ENCODE measurements around the gene ERICH3.

ERICH3 gene

DNA sequence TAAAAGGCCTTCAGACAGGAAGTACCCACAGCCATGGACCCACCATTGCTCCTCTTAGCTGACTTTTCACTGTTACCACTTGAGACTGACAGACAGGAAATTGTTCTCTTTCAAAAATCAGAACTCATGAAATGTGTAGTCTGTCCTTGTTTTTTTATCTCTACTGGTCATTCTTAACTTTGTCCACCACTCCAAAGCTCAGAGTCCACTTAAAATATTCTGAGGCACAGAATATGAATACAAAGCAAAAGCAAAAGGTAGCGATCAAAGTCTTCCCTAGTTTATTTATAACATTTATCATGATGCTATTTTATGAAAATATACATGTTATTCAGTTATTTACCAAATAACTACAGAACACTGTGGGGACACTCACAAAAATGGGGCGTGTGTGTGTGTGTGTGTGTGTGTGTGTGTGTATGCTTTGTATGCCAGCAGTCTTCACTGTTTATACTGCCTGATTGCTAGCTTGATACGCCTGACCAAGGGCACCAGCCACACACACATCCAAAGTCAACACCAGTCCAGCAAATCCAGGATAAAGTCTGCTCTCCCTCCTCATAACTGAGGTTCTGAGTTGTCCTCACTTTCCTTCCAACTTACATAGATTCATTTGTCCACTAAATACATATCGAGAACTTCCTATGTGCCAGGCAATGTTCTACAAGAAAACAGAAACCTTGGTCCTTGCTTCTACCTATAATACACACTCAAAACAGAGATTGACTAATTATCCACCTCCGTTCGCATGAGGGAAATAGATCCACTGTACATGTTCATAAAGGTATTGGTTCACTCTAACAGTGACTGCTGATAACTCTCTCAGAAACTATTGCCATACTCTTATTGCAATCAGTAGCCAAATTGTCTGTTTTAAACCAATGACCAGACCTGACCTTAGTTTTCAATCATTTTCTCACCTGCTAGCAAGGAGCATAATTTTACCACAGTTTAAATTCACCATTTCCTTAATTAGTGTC lies 79.4 kb downstream of the ERICH3 start:
- H4K8ac ChIP-seq (ENCODE audit: low read depth, low read length), result no peak overlapping the region
- H2BK15ac ChIP-seq (ENCODE audit: low read length), result no peak overlapping the region
- no peak overlapping the region for H2AK5ac ChIP-seq (ENCODE audit: low read depth, low read length)
- H3K4me2 ChIP-seq (ENCODE audit: insufficient read depth, low read length, poor library complexity, severe bottlenecking), result no peak overlapping the region
- no peak overlapping the region for H2BK5ac ChIP-seq (ENCODE audit: low read length)
- no peak overlapping the region for H3K9ac ChIP-seq (ENCODE audit: low read depth, low read length, poor library complexity)
- no peaks in the 10 kb centered on the region for H3K36me3 ChIP-seq (replicated peaks in 1 of 2; ENCODE audit: control insufficient read depth in 2 of 2, insufficient read depth in 2 of 2, low read length in 2 of 2)
- no peak overlapping the region for H3K23ac ChIP-seq (ENCODE audit: low read depth, low read length, poor library complexity)
- no peak for DNase-seq (ENCODE audit: low spot score)
- H2BK12ac ChIP-seq (ENCODE audit: low read length), result no peak overlapping the region
- no peak overlapping the region for H3K14ac ChIP-seq (ENCODE audit: low read length)
- no peak overlapping the region for H3K27ac ChIP-seq (replicated peaks; ENCODE audit: low read length)
- no peaks in the 10 kb centered on the region for H3K79me1 ChIP-seq (ENCODE audit: low read depth, low read length)
- H4K91ac ChIP-seq (ENCODE audit: low read depth, low read length, poor library complexity), result no peak overlapping the region
- H3K4me1 ChIP-seq (ENCODE audit: control insufficient read depth in 2 of 2, insufficient read depth in 1 of 2, low read depth in 1 of 2, low read length in 2 of 2), result peaks cover 0 to 2% of the 10 kb centered on the region in 2 donors
- no CpG with 5 or more reads among the region's 6 CpGs for WGBS, 2 donors (ENCODE audit: extremely low coverage in 2 of 2, insufficient read length in 2 of 2, insufficient replicate concordance in 1 of 2)
- H3K9me3 ChIP-seq (replicated peaks in 1 of 2; ENCODE audit: control insufficient read depth in 2 of 2, insufficient read depth in 1 of 2, low read depth in 1 of 2, low read length in 2 of 2), result no peaks in the 10 kb centered on the region
- H3K27me3 ChIP-seq (ENCODE audit: control insufficient read depth in 3 of 3, insufficient read depth in 3 of 3, low read depth in 1 of 3, low read length in 3 of 3), result no peaks in the 10 kb centered on the region
- H2BK120ac ChIP-seq (ENCODE audit: low read depth, low read length), result no peak overlapping the region
- H3K4ac ChIP-seq (ENCODE audit: low read length), result no peak overlapping the region
- no peak overlapping the region for H3K18ac ChIP-seq (ENCODE audit: low read length)
- no peak overlapping the region for H3K4me3 ChIP-seq (ENCODE audit: low read length in 2 of 2)
- H2AFZ ChIP-seq (ENCODE audit: low read length), result no peak overlapping the region

DNA sequence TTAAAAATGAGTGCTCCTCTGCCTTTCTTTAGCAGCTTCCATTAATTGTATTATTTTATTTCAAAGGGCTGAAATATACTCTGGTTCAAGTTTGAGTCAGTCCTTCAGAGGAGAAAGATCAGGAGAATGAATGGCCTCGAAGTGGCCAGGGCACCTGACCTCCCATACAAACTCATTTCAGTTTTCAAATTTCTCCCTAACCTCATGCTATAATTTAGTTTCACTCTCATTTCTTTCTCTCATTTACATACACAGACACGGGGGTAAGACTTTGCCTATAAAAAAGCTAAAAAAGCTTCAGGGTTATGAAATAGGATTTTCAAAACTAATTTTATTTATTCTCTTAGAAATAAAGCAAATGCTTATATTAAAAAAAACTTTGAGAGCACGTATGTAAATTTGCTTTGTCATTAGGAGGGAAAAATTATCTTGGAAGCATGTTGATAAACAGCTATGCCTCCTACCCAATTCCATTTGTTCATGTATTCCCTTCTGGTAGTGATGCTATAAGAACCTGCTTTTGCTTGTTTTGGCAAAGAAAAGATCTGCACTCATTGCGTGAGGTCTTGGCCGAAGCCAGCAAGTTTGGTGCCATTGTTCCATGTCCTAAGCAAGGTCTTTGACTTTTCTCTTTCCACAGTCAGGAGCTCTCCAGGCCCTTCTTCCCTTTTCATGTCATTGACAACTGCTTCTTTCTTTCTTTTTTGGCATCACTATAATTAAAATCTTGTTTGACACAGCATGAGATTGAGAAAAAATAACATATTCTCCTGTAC lies 80.8 kb downstream of the ERICH3 start:
- Histone ChIP-seq H3K79me1 (ENCODE audit: low read depth, low read length) (no peaks in the 10 kb centered on the region), H2BK15ac (ENCODE audit: low read length) (no peak overlapping the region), H3K23ac (ENCODE audit: low read depth, low read length, poor library complexity) (no peak overlapping the region), H3K27me3 (ENCODE audit: control insufficient read depth in 3 of 3, insufficient read depth in 3 of 3, low read depth in 1 of 3, low read length in 3 of 3) (no peaks in the 10 kb centered on the region), H3K9me3 (replicated peaks in 1 of 2; ENCODE audit: control insufficient read depth in 2 of 2, insufficient read depth in 1 of 2, low read depth in 1 of 2, low read length in 2 of 2) (no peaks in the 10 kb centered on the region), H3K14ac (ENCODE audit: low read length) (no peak overlapping the region), H2BK12ac (ENCODE audit: low read length) (no peak overlapping the region), H4K8ac (ENCODE audit: low read depth, low read length) (no peak overlapping the region), H3K4ac (ENCODE audit: low read length) (no peak overlapping the region), H3K36me3 (replicated peaks in 1 of 2; ENCODE audit: control insufficient read depth in 2 of 2, insufficient read depth in 2 of 2, low read length in 2 of 2) (no peaks in the 10 kb centered on the region), H2AFZ (ENCODE audit: low read length) (no peak overlapping the region), H4K91ac (ENCODE audit: low read depth, low read length, poor library complexity) (no peak overlapping the region), H2AK5ac (ENCODE audit: low read depth, low read length) (no peak overlapping the region), H3K4me1 (ENCODE audit: control insufficient read depth in 2 of 2, insufficient read depth in 1 of 2, low read depth in 1 of 2, low read length in 2 of 2) (peaks cover 0 to 2% of the 10 kb centered on the region in 2 donors), H2BK120ac (ENCODE audit: low read depth, low read length) (no peak overlapping the region), H3K4me3 (ENCODE audit: low read length in 2 of 2) (no peak overlapping the region), H3K18ac (ENCODE audit: low read length) (no peak overlapping the region), H3K27ac (replicated peaks; ENCODE audit: low read length) (no peak overlapping the region), H3K9ac (ENCODE audit: low read depth, low read length, poor library complexity) (no peak overlapping the region), H2BK5ac (ENCODE audit: low read length) (no peak overlapping the region), H3K4me2 (ENCODE audit: insufficient read depth, low read length, poor library complexity, severe bottlenecking) (no peak overlapping the region)
- DNase-seq (ENCODE audit: low spot score), result no peak
- WGBS, 2 donors (ENCODE audit: extremely low coverage in 2 of 2, insufficient read length in 2 of 2, insufficient replicate concordance in 1 of 2), result no CpG with 5 or more reads among the region's 5 CpGs

DNA sequence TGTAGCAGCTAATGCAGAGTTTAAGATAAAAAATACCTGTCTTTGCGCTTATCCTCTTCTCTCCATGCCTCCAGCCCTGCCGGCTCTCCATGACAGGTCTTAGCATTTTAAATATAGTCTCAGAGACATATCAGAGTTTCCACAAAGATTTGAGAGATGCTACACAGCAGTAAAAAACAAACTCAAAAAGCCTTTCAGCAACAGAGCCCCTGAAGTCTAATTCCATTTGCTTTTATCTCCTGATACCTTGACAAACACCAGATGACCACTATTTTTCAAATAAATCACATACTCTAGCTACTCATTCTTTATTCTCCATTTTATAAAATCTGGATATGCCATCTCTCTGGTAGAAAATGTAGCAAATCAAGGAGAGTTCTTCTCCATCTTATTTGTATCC lies 81.6 kb downstream of the ERICH3 start:
- H3K14ac ChIP-seq (ENCODE audit: low read length), result no peak overlapping the region
- no peaks in the 10 kb centered on the region for H3K79me1 ChIP-seq (ENCODE audit: low read depth, low read length)
- H2BK12ac ChIP-seq (ENCODE audit: low read length), result no peak overlapping the region
- H2AK5ac ChIP-seq (ENCODE audit: low read depth, low read length), result no peak overlapping the region
- no peak overlapping the region for H3K4me2 ChIP-seq (ENCODE audit: insufficient read depth, low read length, poor library complexity, severe bottlenecking)
- no peak overlapping the region for H3K23ac ChIP-seq (ENCODE audit: low read depth, low read length, poor library complexity)
- no peak overlapping the region for H2BK5ac ChIP-seq (ENCODE audit: low read length)
- no peak overlapping the region for H3K4me3 ChIP-seq (ENCODE audit: low read length in 2 of 2)
- no peaks in the 10 kb centered on the region for H3K36me3 ChIP-seq (replicated peaks in 1 of 2; ENCODE audit: control insufficient read depth in 2 of 2, insufficient read depth in 2 of 2, low read length in 2 of 2)
- H3K27ac ChIP-seq (replicated peaks; ENCODE audit: low read length), result no peak overlapping the region
- no peak overlapping the region for H2AFZ ChIP-seq (ENCODE audit: low read length)
- no peaks in the 10 kb centered on the region for H3K9me3 ChIP-seq (replicated peaks in 1 of 2; ENCODE audit: control insufficient read depth in 2 of 2, insufficient read depth in 1 of 2, low read depth in 1 of 2, low read length in 2 of 2)
- H2BK15ac ChIP-seq (ENCODE audit: low read length), result no peak overlapping the region
- no peak overlapping the region for H4K8ac ChIP-seq (ENCODE audit: low read depth, low read length)
- no peak overlapping the region for H3K18ac ChIP-seq (ENCODE audit: low read length)
- no peak overlapping the region for H3K9ac ChIP-seq (ENCODE audit: low read depth, low read length, poor library complexity)
- no peak overlapping the region for H4K91ac ChIP-seq (ENCODE audit: low read depth, low read length, poor library complexity)
- no peak overlapping the region for H2BK120ac ChIP-seq (ENCODE audit: low read depth, low read length)
- no CpG with 5 or more reads among the region's 2 CpGs for WGBS, 2 donors (ENCODE audit: extremely low coverage in 2 of 2, insufficient read length in 2 of 2, insufficient replicate concordance in 1 of 2)
- no peak for DNase-seq (ENCODE audit: low spot score)
- H3K4me1 ChIP-seq (ENCODE audit: control insufficient read depth in 2 of 2, insufficient read depth in 1 of 2, low read depth in 1 of 2, low read length in 2 of 2), result peaks cover 0 to 2% of the 10 kb centered on the region in 2 donors
- H3K27me3 ChIP-seq (ENCODE audit: control insufficient read depth in 3 of 3, insufficient read depth in 3 of 3, low read depth in 1 of 3, low read length in 3 of 3), result no peaks in the 10 kb centered on the region
- no peak overlapping the region for H3K4ac ChIP-seq (ENCODE audit: low read length)

DNA sequence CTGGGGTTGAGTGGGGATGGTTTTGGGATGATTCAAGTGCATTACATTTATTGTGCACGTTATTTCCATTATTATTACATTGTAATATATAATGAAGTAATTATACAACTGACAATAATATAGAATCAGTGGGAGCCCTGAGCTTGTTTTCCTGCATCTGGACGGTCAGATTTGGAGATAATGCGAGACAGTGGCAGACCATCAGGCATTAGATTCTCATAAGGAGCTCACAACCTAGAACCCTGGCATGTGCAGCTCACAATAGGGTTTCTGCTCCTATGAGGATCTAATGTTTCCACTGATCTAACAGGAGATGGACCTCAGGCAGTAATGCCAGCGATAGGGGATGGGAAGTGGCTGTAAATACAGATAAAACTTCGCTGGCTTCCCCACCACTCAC lies 83.3 kb downstream of the ERICH3 start:
- Histone ChIP-seq H3K14ac (ENCODE audit: low read length) (no peak overlapping the region), H2AFZ (ENCODE audit: low read length) (no peak overlapping the region), H2BK120ac (ENCODE audit: low read depth, low read length) (no peak overlapping the region), H3K9ac (ENCODE audit: low read depth, low read length, poor library complexity) (no peak overlapping the region), H3K4me2 (ENCODE audit: insufficient read depth, low read length, poor library complexity, severe bottlenecking) (no peak overlapping the region), H3K4ac (ENCODE audit: low read length) (no peak overlapping the region), H3K27me3 (ENCODE audit: control insufficient read depth in 3 of 3, insufficient read depth in 3 of 3, low read depth in 1 of 3, low read length in 3 of 3) (no peaks in the 10 kb centered on the region), H3K36me3 (replicated peaks in 1 of 2; ENCODE audit: control insufficient read depth in 2 of 2, insufficient read depth in 2 of 2, low read length in 2 of 2) (no peaks in the 10 kb centered on the region), H2BK15ac (ENCODE audit: low read length) (no peak overlapping the region), H2AK5ac (ENCODE audit: low read depth, low read length) (no peak overlapping the region), H3K4me3 (ENCODE audit: low read length in 2 of 2) (no peak overlapping the region), H3K9me3 (replicated peaks in 1 of 2; ENCODE audit: control insufficient read depth in 2 of 2, insufficient read depth in 1 of 2, low read depth in 1 of 2, low read length in 2 of 2) (peaks cover 0 to 3% of the 10 kb centered on the region in 2 donors), H3K4me1 (ENCODE audit: control insufficient read depth in 2 of 2, insufficient read depth in 1 of 2, low read depth in 1 of 2, low read length in 2 of 2) (peaks cover 0 to 2% of the 10 kb centered on the region in 2 donors), H3K23ac (ENCODE audit: low read depth, low read length, poor library complexity) (no peak overlapping the region), H3K18ac (ENCODE audit: low read length) (no peak overlapping the region), H4K8ac (ENCODE audit: low read depth, low read length) (no peak overlapping the region), H2BK5ac (ENCODE audit: low read length) (no peak overlapping the region), H3K27ac (replicated peaks; ENCODE audit: low read length) (no peak overlapping the region), H4K91ac (ENCODE audit: low read depth, low read length, poor library complexity) (no peak overlapping the region), H2BK12ac (ENCODE audit: low read length) (no peak overlapping the region), H3K79me1 (ENCODE audit: low read depth, low read length) (no peaks in the 10 kb centered on the region)
- no CpG with 5 or more reads among the region's 5 CpGs for WGBS, 2 donors (ENCODE audit: extremely low coverage in 2 of 2, insufficient read length in 2 of 2, insufficient replicate concordance in 1 of 2)
- DNase-seq (ENCODE audit: low spot score), result no peak

All from neuronal stem cell (in vitro differentiated cells).